NK-92 (cell line): ENCODE measurements around the gene EPHA7.

Source experiments
- DNase-seq: peaks from one replicate; lab custom pipeline; 2025; ENCODE audit not compliant: unreplicated experiment; lab: John Stamatoyannopoulos, UW

Gene EPHA7

GRCh38 chr6:93419304-93420162 lies at the start of gene EPHA7:
TSS of gene EPHA7 (minus strand) at chr6:93419559. CDS start at chr6:93419341, 218 bp downstream.
- DNase-seq, result no peak

GRCh38 chr6:93468291-93468690 lies 48.9 kb upstream of the EPHA7 start:
- no peak for DNase-seq

GRCh38 chr6:93454533-93454932 lies 35.2 kb upstream of the EPHA7 start:
- no peak for DNase-seq

- no peak for DNase-seq
Measured at GRCh38 chr6:93453956-93454355, 34.6 kb upstream of the EPHA7 start.

- DNase-seq, result no peak
Measured at GRCh38 chr6:93447874-93448273, 28.5 kb upstream of the EPHA7 start.

GRCh38 chr6:93437491-93437890 lies 18.1 kb upstream of the EPHA7 start:
- DNase-seq, result no peak

- no peak for DNase-seq
Measured at GRCh38 chr6:93433592-93433991, 14.2 kb upstream of the EPHA7 start.

- DNase-seq, result no peak
Measured at GRCh38 chr6:93424303-93425064, 5.1 kb upstream of the EPHA7 start.

- no peak for DNase-seq
Measured at GRCh38 chr6:93423542-93423941, 4.2 kb upstream of the EPHA7 start.

- DNase-seq, result no peak
Measured at GRCh38 chr6:93420163-93420795, 920 bp upstream of the EPHA7 start.

GRCh38 chr6:93418408-93419303 lies 703 bp downstream of the EPHA7 start:
- DNase-seq, result no peak

GRCh38 chr6:93418033-93418407 lies 1.3 kb downstream of the EPHA7 start:
- no peak for DNase-seq

- DNase-seq, result no peak
Measured at GRCh38 chr6:93417421-93418013, 1.8 kb downstream of the EPHA7 start.

- DNase-seq, result no peak
Measured at GRCh38 chr6:93416571-93417420, 2.6 kb downstream of the EPHA7 start.

GRCh38 chr6:93413190-93413589 lies 6.2 kb downstream of the EPHA7 start:
- DNase-seq, result no peak

- no peak for DNase-seq
Measured at GRCh38 chr6:93412452-93412851, 6.9 kb downstream of the EPHA7 start.

GRCh38 chr6:93407186-93407585 lies 12.2 kb downstream of the EPHA7 start:
- no peak for DNase-seq

- DNase-seq, result no peak
Measured at GRCh38 chr6:93403390-93403789, 16.0 kb downstream of the EPHA7 start.

- DNase-seq, result no peak
Measured at GRCh38 chr6:93398723-93399122, 20.6 kb downstream of the EPHA7 start.
